ENCODE data around the gene PCDH9.

Gene PCDH9

GRCh38 chr13:66992183-66992582 is 238.0 kb downstream of the PCDH9 start:
- no peak overlapping the region for H3K27ac ChIP-seq
- H3K79me2 ChIP-seq (ENCODE audit: insufficient read depth, low read depth), result no peaks in the 10 kb centered on the region
- no peaks in the 10 kb centered on the region for H3K36me3 ChIP-seq (ENCODE audit: insufficient read depth)
- no peaks in the 10 kb centered on the region for H4K20me1 ChIP-seq (ENCODE audit: insufficient read depth)
- H3K27me3 ChIP-seq (ENCODE audit: insufficient read depth, low read depth), result no peaks in the 10 kb centered on the region
- H2AFZ ChIP-seq (ENCODE audit: low read depth), result no peak overlapping the region
- no peak for TF ChIP-seq CTCF (conservative IDR thresholded peaks at IDR 0.05; ENCODE audit: low read depth, low read length)
- no peak overlapping the region for H3K4me2 ChIP-seq
- peaks cover 43% of the 10 kb centered on the region for H3K4me1 ChIP-seq (ENCODE audit: low read depth, poor library complexity, severe bottlenecking)
- H3K4me3 ChIP-seq (IDR thresholded peaks at IDR 0.05; ENCODE audit: insufficient read depth, low read depth, low read length), result no peak overlapping the region
- no peak overlapping the region for H3K9ac ChIP-seq

GRCh38 chr13:66984241-66984640 is 245.9 kb downstream of the PCDH9 start:
- no peak overlapping the region for H3K4me2 ChIP-seq
- H3K27ac ChIP-seq, result no peak overlapping the region
- no peaks in the 10 kb centered on the region for H3K79me2 ChIP-seq (ENCODE audit: insufficient read depth, low read depth)
- H3K9ac ChIP-seq, result no peak overlapping the region
- no peaks in the 10 kb centered on the region for H3K27me3 ChIP-seq (ENCODE audit: insufficient read depth, low read depth)
- H3K4me1 ChIP-seq (ENCODE audit: low read depth, poor library complexity, severe bottlenecking), result no peaks in the 10 kb centered on the region
- H2AFZ ChIP-seq (ENCODE audit: low read depth), result no peak overlapping the region
- H4K20me1 ChIP-seq (ENCODE audit: insufficient read depth), result no peaks in the 10 kb centered on the region
- no peaks in the 10 kb centered on the region for H3K36me3 ChIP-seq (ENCODE audit: insufficient read depth)
- no peak overlapping the region for H3K4me3 ChIP-seq (IDR thresholded peaks at IDR 0.05; ENCODE audit: insufficient read depth, low read depth, low read length)
- TF ChIP-seq CTCF (conservative IDR thresholded peaks at IDR 0.05; ENCODE audit: low read depth, low read length), result no peak

GRCh38 chr13:66981912-66982311 is 248.2 kb downstream of the PCDH9 start:
- H4K20me1 ChIP-seq (ENCODE audit: insufficient read depth), result no peaks in the 10 kb centered on the region
- no peak for TF ChIP-seq CTCF (conservative IDR thresholded peaks at IDR 0.05; ENCODE audit: low read depth, low read length)
- no peak overlapping the region for H3K4me3 ChIP-seq (IDR thresholded peaks at IDR 0.05; ENCODE audit: insufficient read depth, low read depth, low read length)
- no peaks in the 10 kb centered on the region for H3K36me3 ChIP-seq (ENCODE audit: insufficient read depth)
- H3K4me2 ChIP-seq, result no peak overlapping the region
- no peak overlapping the region for H2AFZ ChIP-seq (ENCODE audit: low read depth)
- H3K4me1 ChIP-seq (ENCODE audit: low read depth, poor library complexity, severe bottlenecking), result no peaks in the 10 kb centered on the region
- no peaks in the 10 kb centered on the region for H3K27me3 ChIP-seq (ENCODE audit: insufficient read depth, low read depth)
- H3K9ac ChIP-seq, result no peak overlapping the region
- H3K79me2 ChIP-seq (ENCODE audit: insufficient read depth, low read depth), result no peaks in the 10 kb centered on the region
- no peak overlapping the region for H3K27ac ChIP-seq

GRCh38 chr13:66977161-66977560 is 253.0 kb downstream of the PCDH9 start:
- H3K9ac ChIP-seq, result no peak overlapping the region
- no peak overlapping the region for H3K4me2 ChIP-seq
- H3K4me1 ChIP-seq (ENCODE audit: low read depth, poor library complexity, severe bottlenecking), result no peaks in the 10 kb centered on the region
- no peak overlapping the region for H2AFZ ChIP-seq (ENCODE audit: low read depth)
- H3K27ac ChIP-seq, result no peak overlapping the region
- H3K79me2 ChIP-seq (ENCODE audit: insufficient read depth, low read depth), result no peaks in the 10 kb centered on the region
- no peaks in the 10 kb centered on the region for H3K27me3 ChIP-seq (ENCODE audit: insufficient read depth, low read depth)
- H4K20me1 ChIP-seq (ENCODE audit: insufficient read depth), result no peaks in the 10 kb centered on the region
- no peak for TF ChIP-seq CTCF (conservative IDR thresholded peaks at IDR 0.05; ENCODE audit: low read depth, low read length)
- H3K4me3 ChIP-seq (IDR thresholded peaks at IDR 0.05; ENCODE audit: insufficient read depth, low read depth, low read length), result no peak overlapping the region
- no peaks in the 10 kb centered on the region for H3K36me3 ChIP-seq (ENCODE audit: insufficient read depth)

GRCh38 chr13:66974889-66975288 is 255.2 kb downstream of the PCDH9 start:
- no peak for TF ChIP-seq CTCF (conservative IDR thresholded peaks at IDR 0.05; ENCODE audit: low read depth, low read length)
- no peak overlapping the region for H3K4me3 ChIP-seq (IDR thresholded peaks at IDR 0.05; ENCODE audit: insufficient read depth, low read depth, low read length)
- H3K36me3 ChIP-seq (ENCODE audit: insufficient read depth), result no peaks in the 10 kb centered on the region
- no peaks in the 10 kb centered on the region for H3K79me2 ChIP-seq (ENCODE audit: insufficient read depth, low read depth)
- H3K27me3 ChIP-seq (ENCODE audit: insufficient read depth, low read depth), result no peaks in the 10 kb centered on the region
- H3K4me1 ChIP-seq (ENCODE audit: low read depth, poor library complexity, severe bottlenecking), result no peaks in the 10 kb centered on the region
- no peak overlapping the region for H3K27ac ChIP-seq
- H4K20me1 ChIP-seq (ENCODE audit: insufficient read depth), result no peaks in the 10 kb centered on the region
- H3K9ac ChIP-seq, result no peak overlapping the region
- no peak overlapping the region for H2AFZ ChIP-seq (ENCODE audit: low read depth)
- H3K4me2 ChIP-seq, result no peak overlapping the region

Measured in KMS-11 (cell line).